ENCODE measurements around the gene TAF13. TPM values are rescaled to one million over a fixed set of nuclear protein-coding genes. Genes with fewer than 3 reads are reported as not detected.

The TAF13 gene
- total RNA-seq, 1 donor from 2014 or later = 25.0 TPM

GRCh38 chr1:109089242-109090015 lies 13.6 kb upstream of the TAF13 start:
- DNase-seq (ENCODE audit: low spot score) = peak; percentile 37
- intact Hi-C loops (cut with micrococcal nuclease) = loop anchor here (1.0 to 5.0 kb wide), 5 partner anchors 11 to 127 kb away; partner anchors contain the start of genes CLCC1 and WDR47

GRCh38 chr1:109084563-109085517 lies 9.0 kb upstream of the TAF13 start:
- no peaks in the 10 kb centered on the region for H3K27me3 Mint-ChIP-seq (ENCODE audit: low read depth)
- no peak overlapping the region for H3K4me3 Mint-ChIP-seq (ENCODE audit: low read depth)
- peaks cover 4% of the 10 kb centered on the region for H3K4me1 Mint-ChIP-seq (ENCODE audit: low read depth)
- DNase-seq (ENCODE audit: low spot score) = no peak
- H3K36me3 Mint-ChIP-seq (ENCODE audit: low read depth) = no peaks in the 10 kb centered on the region
- no peak overlapping the region for H3K27ac Mint-ChIP-seq
- intact Hi-C loops (cut with micrococcal nuclease) = loop anchor here (5.0 kb wide), 1 partner anchor 107 kb away; no protein-coding TSS in a partner anchor
- no peaks in the 10 kb centered on the region for H3K9me3 Mint-ChIP-seq

More at GRCh38 chr1:109089242-109090015, 13.6 kb upstream of the TAF13 start:
- Mint-ChIP-seq H3K36me3 (ENCODE audit: low read depth) (peaks cover 20% of the 10 kb centered on the region), H3K9me3 (no peaks in the 10 kb centered on the region), H3K4me3 (ENCODE audit: low read depth) (peak overlapping the region; percentile 99), H3K4me1 (ENCODE audit: low read depth) (peaks cover 27% of the 10 kb centered on the region), H3K27ac (peak overlapping the region; percentile 96), H3K27me3 (ENCODE audit: low read depth) (no peaks in the 10 kb centered on the region)

- H3K27me3 Mint-ChIP-seq (ENCODE audit: low read depth) = no peaks in the 10 kb centered on the region
- intact Hi-C loops (cut with micrococcal nuclease) = no loop called here
- DNase-seq (ENCODE audit: low spot score) = no peak
- no peak overlapping the region for H3K4me3 Mint-ChIP-seq (ENCODE audit: low read depth)
- no peaks in the 10 kb centered on the region for H3K36me3 Mint-ChIP-seq (ENCODE audit: low read depth)
- H3K9me3 Mint-ChIP-seq = no peaks in the 10 kb centered on the region
- H3K27ac Mint-ChIP-seq = no peak overlapping the region
- H3K4me1 Mint-ChIP-seq (ENCODE audit: low read depth) = peaks cover 4% of the 10 kb centered on the region
Measured at GRCh38 chr1:109083923-109084322, 8.1 kb upstream of the TAF13 start.

GRCh38 chr1:109083501-109083900 lies 7.7 kb upstream of the TAF13 start:
- intact Hi-C loops (cut with micrococcal nuclease) = no loop called here
- Mint-ChIP-seq H3K36me3 (ENCODE audit: low read depth) (no peaks in the 10 kb centered on the region), H3K4me1 (ENCODE audit: low read depth) (peaks cover 4% of the 10 kb centered on the region), H3K4me3 (ENCODE audit: low read depth) (no peak overlapping the region), H3K27me3 (ENCODE audit: low read depth) (no peaks in the 10 kb centered on the region), H3K9me3 (no peaks in the 10 kb centered on the region), H3K27ac (no peak overlapping the region)
- DNase-seq (ENCODE audit: low spot score) = no peak

GRCh38 chr1:109080441-109081082 lies 4.8 kb upstream of the TAF13 start:
- H3K27ac Mint-ChIP-seq = no peak overlapping the region
- no peak for DNase-seq (ENCODE audit: low spot score)
- no peaks in the 10 kb centered on the region for H3K27me3 Mint-ChIP-seq (ENCODE audit: low read depth)
- peaks cover 7% of the 10 kb centered on the region for H3K4me1 Mint-ChIP-seq (ENCODE audit: low read depth)
- no peak overlapping the region for H3K4me3 Mint-ChIP-seq (ENCODE audit: low read depth)
- H3K36me3 Mint-ChIP-seq (ENCODE audit: low read depth) = no peaks in the 10 kb centered on the region
- H3K9me3 Mint-ChIP-seq = no peaks in the 10 kb centered on the region
- intact Hi-C loops (cut with micrococcal nuclease) = no loop called here

GRCh38 chr1:109079240-109079622 lies 3.4 kb upstream of the TAF13 start:
- no peaks in the 10 kb centered on the region for H3K9me3 Mint-ChIP-seq
- H3K27me3 Mint-ChIP-seq (ENCODE audit: low read depth) = no peaks in the 10 kb centered on the region
- H3K4me1 Mint-ChIP-seq (ENCODE audit: low read depth) = peaks cover 11% of the 10 kb centered on the region
- DNase-seq (ENCODE audit: low spot score) = no peak
- no peak overlapping the region for H3K4me3 Mint-ChIP-seq (ENCODE audit: low read depth)
- intact Hi-C loops (cut with micrococcal nuclease) = no loop called here
- H3K27ac Mint-ChIP-seq = no peak overlapping the region
- no peaks in the 10 kb centered on the region for H3K36me3 Mint-ChIP-seq (ENCODE audit: low read depth)

GRCh38 chr1:109078317-109078716 lies 2.5 kb upstream of the TAF13 start:
- no peaks in the 10 kb centered on the region for H3K36me3 Mint-ChIP-seq (ENCODE audit: low read depth)
- no peaks in the 10 kb centered on the region for H3K27me3 Mint-ChIP-seq (ENCODE audit: low read depth)
- H3K27ac Mint-ChIP-seq = no peak overlapping the region
- H3K4me3 Mint-ChIP-seq (ENCODE audit: low read depth) = no peak overlapping the region
- intact Hi-C loops (cut with micrococcal nuclease) = no loop called here
- no peak for DNase-seq (ENCODE audit: low spot score)
- peaks cover 12% of the 10 kb centered on the region for H3K4me1 Mint-ChIP-seq (ENCODE audit: low read depth)
- no peaks in the 10 kb centered on the region for H3K9me3 Mint-ChIP-seq

- Mint-ChIP-seq H3K4me1 (ENCODE audit: low read depth) (peaks cover 5% of the 10 kb centered on the region), H3K9me3 (no peaks in the 10 kb centered on the region), H3K27ac (no peak overlapping the region), H3K36me3 (ENCODE audit: low read depth) (peaks cover 18% of the 10 kb centered on the region), H3K4me3 (ENCODE audit: low read depth) (no peak overlapping the region), H3K27me3 (ENCODE audit: low read depth) (no peaks in the 10 kb centered on the region)
- intact Hi-C loops (cut with micrococcal nuclease) = no loop called here
- no peak for DNase-seq (ENCODE audit: low spot score)
Measured at GRCh38 chr1:109069294-109069693, 6.5 kb downstream of the TAF13 start.

- no peak for DNase-seq (ENCODE audit: low spot score)
- peaks cover 21% of the 10 kb centered on the region for H3K36me3 Mint-ChIP-seq (ENCODE audit: low read depth)
- no peaks in the 10 kb centered on the region for H3K9me3 Mint-ChIP-seq
- H3K4me1 Mint-ChIP-seq (ENCODE audit: low read depth) = peaks cover 4% of the 10 kb centered on the region
- no peaks in the 10 kb centered on the region for H3K27me3 Mint-ChIP-seq (ENCODE audit: low read depth)
- H3K4me3 Mint-ChIP-seq (ENCODE audit: low read depth) = no peak overlapping the region
- H3K27ac Mint-ChIP-seq = no peak overlapping the region
- intact Hi-C loops (cut with micrococcal nuclease) = no loop called here
Measured at GRCh38 chr1:109067883-109068282, 7.9 kb downstream of the TAF13 start.

- no peak for DNase-seq (ENCODE audit: low spot score)
- Mint-ChIP-seq H3K27me3 (ENCODE audit: low read depth) (no peaks in the 10 kb centered on the region), H3K36me3 (ENCODE audit: low read depth) (peaks cover 16% of the 10 kb centered on the region), H3K27ac (no peak overlapping the region), H3K4me1 (ENCODE audit: low read depth) (peaks cover 2% of the 10 kb centered on the region), H3K4me3 (ENCODE audit: low read depth) (no peak overlapping the region), H3K9me3 (no peaks in the 10 kb centered on the region)
- intact Hi-C loops (cut with micrococcal nuclease) = no loop called here
Measured at GRCh38 chr1:109065137-109065536, 10.7 kb downstream of the TAF13 start.

GRCh38 chr1:109061183-109061582 lies 14.6 kb downstream of the TAF13 start:
- no peak overlapping the region for H3K4me3 Mint-ChIP-seq (ENCODE audit: low read depth)
- intact Hi-C loops (cut with micrococcal nuclease) = no loop called here
- H3K27me3 Mint-ChIP-seq (ENCODE audit: low read depth) = peaks cover 2% of the 10 kb centered on the region
- H3K4me1 Mint-ChIP-seq (ENCODE audit: low read depth) = no peaks in the 10 kb centered on the region
- H3K9me3 Mint-ChIP-seq = no peaks in the 10 kb centered on the region
- DNase-seq (ENCODE audit: low spot score) = no peak
- H3K36me3 Mint-ChIP-seq (ENCODE audit: low read depth) = peaks cover 11% of the 10 kb centered on the region
- H3K27ac Mint-ChIP-seq = no peak overlapping the region

- no peak overlapping the region for H3K4me3 Mint-ChIP-seq (ENCODE audit: low read depth)
- peaks cover 11% of the 10 kb centered on the region for H3K36me3 Mint-ChIP-seq (ENCODE audit: low read depth)
- H3K4me1 Mint-ChIP-seq (ENCODE audit: low read depth) = no peaks in the 10 kb centered on the region
- DNase-seq (ENCODE audit: low spot score) = no peak
- no peaks in the 10 kb centered on the region for H3K9me3 Mint-ChIP-seq
- peaks cover 2% of the 10 kb centered on the region for H3K27me3 Mint-ChIP-seq (ENCODE audit: low read depth)
- H3K27ac Mint-ChIP-seq = no peak overlapping the region
- intact Hi-C loops (cut with micrococcal nuclease) = no loop called here
Measured at GRCh38 chr1:109060707-109061106, 15.1 kb downstream of the TAF13 start.
